HG03342 (cell line): ENCODE data around the gene PWP2.
"Not testable (repeated sequence)": the region's sequence is repeated elsewhere in the genome, so short reads cannot be mapped to it uniquely, and the experiment has no call there.

Experiments
- ATAC-seq: cut with Tn5 transposase; IDR thresholded peaks from one replicate; pipeline ENCODE4 v1.9.1; 2021; ENCODE audit warnings: mild to moderate bottlenecking, moderate library complexity; ENCODE audit not compliant: unreplicated experiment

The PWP2 gene

GRCh38 chr21:44159349-44160297 lies 52.4 kb downstream of the PWP2 start:
- ATAC-seq = not testable (repeated sequence)

GRCh38 chr21:44160298-44160672 lies 53.1 kb downstream of the PWP2 start:
- not testable (repeated sequence) for ATAC-seq

GRCh38 chr21:44160821-44161220 lies 53.6 kb downstream of the PWP2 start:
- ATAC-seq = not testable (repeated sequence)

GRCh38 chr21:44163167-44163653 lies 56.0 kb downstream of the PWP2 start:
- ATAC-seq = not testable (repeated sequence)

- ATAC-seq = not testable (repeated sequence)
Observed at GRCh38 chr21:44165933-44166332, 58.7 kb downstream of the PWP2 start.

- not testable (repeated sequence) for ATAC-seq
Observed at GRCh38 chr21:44167527-44167926, 60.3 kb downstream of the PWP2 start.

GRCh38 chr21:44170326-44170725 lies 63.1 kb downstream of the PWP2 start:
- not testable (repeated sequence) for ATAC-seq

- not testable (repeated sequence) for ATAC-seq
Observed at GRCh38 chr21:44170863-44171262, 63.7 kb downstream of the PWP2 start.

- ATAC-seq = not testable (repeated sequence)
Observed at GRCh38 chr21:44171962-44172572, 64.9 kb downstream of the PWP2 start.

- ATAC-seq = not testable (repeated sequence)
Observed at GRCh38 chr21:44172741-44173140, 65.5 kb downstream of the PWP2 start.

GRCh38 chr21:44175189-44175588 lies 68.0 kb downstream of the PWP2 start:
- peak; percentile 53 for ATAC-seq

GRCh38 chr21:44176127-44176526 lies 68.9 kb downstream of the PWP2 start:
- not testable (repeated sequence) for ATAC-seq
